Activated T-cell treated with anti-CD3 and anti-CD28 coated beads, Interleukin-2, amount 50 U/mL, for 4 hours (primary cell): ENCODE measurements around the gene SLC7A14. TPM values are rescaled to one million over a fixed set of nuclear protein-coding genes. Genes with fewer than 3 reads are reported as not detected.

ENCODE experiments used
- ATAC-seq, 2 donors: fragments of 200-7000 bp; cut with Tn5 transposase; one replicate each; pipeline ENCODE4 v1.10.0; 2021
- DNase-seq: peaks from one replicate; pipeline ENCODE4 v3.0.0-alpha.2; 2020
- H3K27me3 Mint-ChIP-seq: one replicate; pipeline ENCODE4 v1.8.0; 2021; ENCODE audit warnings: low read depth, mixed read lengths
- H3K36me3 Mint-ChIP-seq: one replicate; pipeline ENCODE4 v1.8.0; 2022; ENCODE audit warnings: mixed read lengths; ENCODE audit not compliant: insufficient read depth
- H3K4me1 Mint-ChIP-seq: one replicate; pipeline ENCODE4 v1.8.0; 2021; ENCODE audit warnings: low read depth, mixed read lengths
- H3K4me3 Mint-ChIP-seq: one replicate; pipeline ENCODE4 v1.8.0; 2021; ENCODE audit warnings: mild to moderate bottlenecking, moderate library complexity, mixed read lengths
- H3K9me3 Mint-ChIP-seq: one replicate; pipeline ENCODE4 v1.8.0; 2021; ENCODE audit warnings: mixed read lengths
- total RNA-seq, 3 donors: library from RNA; stranded (reverse); gene quantifications; one replicate each; pipeline ENCODE4 v1.2.1, GENCODE V29; 2021

SLC7A14 gene
- total RNA-seq, 3 donors from 2014 or later, result not detected

DNA sequence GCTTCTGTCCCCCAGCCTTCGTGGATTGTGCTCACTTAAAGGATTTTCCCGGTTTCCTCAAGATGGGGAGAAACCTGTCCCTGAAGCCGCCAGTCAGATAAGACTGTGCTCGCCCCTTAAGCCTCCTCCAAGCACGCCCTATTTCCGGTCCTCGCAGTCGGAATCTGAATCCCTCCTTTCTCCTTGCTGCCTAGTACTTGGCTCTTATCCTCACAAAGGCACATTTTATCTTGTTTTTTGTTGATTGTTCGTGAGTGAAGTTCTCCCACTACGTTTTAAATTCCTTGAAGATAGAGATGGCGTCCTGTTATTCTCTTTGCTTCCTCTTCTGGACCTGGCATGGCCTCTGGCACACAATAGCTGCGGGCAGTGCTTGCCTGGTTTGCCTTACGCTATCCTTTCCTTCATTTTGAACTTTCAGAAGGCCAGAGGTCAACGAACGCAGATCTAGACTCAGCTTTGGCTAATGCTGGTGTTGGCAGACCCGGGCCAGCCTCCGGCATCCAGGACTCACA is 165.5 kb downstream of the SLC7A14 start:
- no peak for ATAC-seq
- no peak for DNase-seq
- peak overlapping the region; percentile 33 for H3K4me3 Mint-ChIP-seq
- H3K9me3 Mint-ChIP-seq, result no peaks in the 10 kb centered on the region
- H3K36me3 Mint-ChIP-seq, result no peaks in the 10 kb centered on the region
- peaks cover 46% of the 10 kb centered on the region for H3K27me3 Mint-ChIP-seq
- H3K4me1 Mint-ChIP-seq, result peaks cover 19% of the 10 kb centered on the region

GRCh38 chr3:170419557-170420087 is 166.3 kb downstream of the SLC7A14 start:
- peak overlapping the region; percentile 21 for H3K4me3 Mint-ChIP-seq
- peaks cover 19% of the 10 kb centered on the region for H3K4me1 Mint-ChIP-seq
- H3K27me3 Mint-ChIP-seq, result peaks cover 46% of the 10 kb centered on the region
- DNase-seq (no peak), ATAC-seq (peak; percentile 42)
- H3K36me3 Mint-ChIP-seq, result no peaks in the 10 kb centered on the region
- no peaks in the 10 kb centered on the region for H3K9me3 Mint-ChIP-seq

- peaks cover 46% of the 10 kb centered on the region for H3K27me3 Mint-ChIP-seq
- H3K4me1 Mint-ChIP-seq, result peaks cover 19% of the 10 kb centered on the region
- peak within 1 kb of the TSS; percentile 81 for H3K4me3 Mint-ChIP-seq
- ATAC-seq (peak; percentile 30 to 44), DNase-seq (no peak)
- H3K36me3 Mint-ChIP-seq, result no peaks in the 10 kb centered on the region
- no peaks in the 10 kb centered on the region for H3K9me3 Mint-ChIP-seq
These were observed 167.2 kb downstream of the SLC7A14 start, which contains the start of gene CLDN11 for GRCh38 chr3:170418422-170419398. Gene CLDN11, plus strand, starts transcription at chr3:170418868. Its CDS starts 199 bp downstream, at chr3:170419067.

DNA sequence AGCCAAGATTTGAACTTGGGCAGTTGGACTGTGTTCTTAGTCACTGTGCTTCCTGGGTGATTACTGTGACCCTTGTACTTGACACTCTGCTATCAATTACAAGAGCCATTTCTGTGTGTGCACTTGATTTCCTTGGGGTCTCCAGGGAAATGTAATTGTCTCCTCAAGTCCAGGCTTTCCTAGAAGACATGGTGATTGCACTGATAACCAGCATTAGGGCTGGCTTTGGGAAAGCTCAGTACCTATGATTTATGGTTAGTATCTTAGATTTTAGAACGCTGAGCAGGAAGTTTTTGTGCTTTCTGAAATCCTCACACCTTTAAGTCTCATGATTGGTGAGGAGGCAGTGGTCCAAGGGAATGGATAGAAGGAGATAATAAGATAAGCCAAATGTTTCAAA is 168.8 kb downstream of the SLC7A14 start:
- no peak for ATAC-seq
- Mint-ChIP-seq H3K4me3 (no peak overlapping the region), H3K4me1 (peaks cover 19% of the 10 kb centered on the region), H3K27me3 (peaks cover 45% of the 10 kb centered on the region), H3K36me3 (no peaks in the 10 kb centered on the region), H3K9me3 (no peaks in the 10 kb centered on the region)
- no peak for DNase-seq

DNA sequence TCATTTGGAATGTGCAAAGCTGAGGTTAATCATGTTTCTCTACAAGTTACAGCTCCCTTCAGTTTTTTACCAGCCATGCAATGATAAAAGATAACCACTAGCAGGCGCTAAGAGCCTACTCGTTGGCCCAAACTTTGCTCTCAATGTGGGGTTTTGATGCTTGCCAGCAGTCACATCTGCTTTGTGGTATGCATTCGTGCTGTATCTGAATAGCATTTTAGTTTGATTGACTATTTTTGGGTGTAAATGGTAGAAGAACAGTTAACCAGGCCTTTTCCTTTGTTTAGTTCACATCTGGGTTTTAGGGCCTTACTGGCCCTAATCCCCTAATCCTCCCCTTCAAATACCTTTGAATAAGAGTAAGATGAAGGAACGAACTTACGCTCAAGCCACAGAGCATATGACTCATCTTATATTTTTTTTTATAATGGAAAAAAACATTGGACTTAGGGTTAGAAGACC is 171.6 kb downstream of the SLC7A14 start:
- peaks cover 10% of the 10 kb centered on the region for H3K4me1 Mint-ChIP-seq
- H3K27me3 Mint-ChIP-seq, result peaks cover 20% of the 10 kb centered on the region
- DNase-seq (peak; percentile 14), ATAC-seq (peak; percentile 50 to 56)
- H3K9me3 Mint-ChIP-seq, result no peaks in the 10 kb centered on the region
- H3K36me3 Mint-ChIP-seq, result no peaks in the 10 kb centered on the region
- H3K4me3 Mint-ChIP-seq, result no peak overlapping the region

GRCh38 chr3:170413291-170413690 is 172.6 kb downstream of the SLC7A14 start:
- no peaks in the 10 kb centered on the region for H3K9me3 Mint-ChIP-seq
- no peaks in the 10 kb centered on the region for H3K36me3 Mint-ChIP-seq
- no peak for ATAC-seq
- peaks cover 15% of the 10 kb centered on the region for H3K27me3 Mint-ChIP-seq
- no peak overlapping the region for H3K4me3 Mint-ChIP-seq
- H3K4me1 Mint-ChIP-seq, result peaks cover 4% of the 10 kb centered on the region
- no peak for DNase-seq

DNA sequence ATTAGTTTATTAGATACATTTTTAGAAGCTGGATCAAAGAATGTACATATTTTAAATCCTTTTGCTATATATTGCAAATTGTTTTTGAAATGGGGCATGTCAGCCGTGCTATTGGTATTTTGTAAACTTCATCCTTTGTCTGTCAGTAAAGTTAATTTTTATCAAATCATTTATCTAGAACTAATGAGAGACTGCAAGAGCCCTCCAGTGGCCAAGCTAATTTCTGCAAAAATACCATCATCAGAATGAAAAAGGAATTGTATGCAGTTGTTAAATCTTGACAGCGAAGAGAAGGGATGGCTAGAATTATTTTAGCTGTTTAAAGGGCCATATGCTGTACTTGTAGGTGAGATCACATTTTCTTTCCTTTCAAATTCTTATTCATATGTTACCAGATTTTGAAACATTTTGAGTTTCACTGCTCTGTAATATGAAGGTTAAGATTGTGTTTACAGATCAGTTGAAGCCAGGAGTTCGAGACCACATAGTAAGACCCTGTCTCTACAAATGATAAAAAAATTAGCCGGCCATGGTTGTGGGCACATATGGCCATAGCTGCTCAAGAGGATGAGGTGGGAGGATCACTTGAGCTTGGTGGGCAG is 175.3 kb downstream of the SLC7A14 start:
- Mint-ChIP-seq H3K36me3 (no peaks in the 10 kb centered on the region), H3K4me1 (no peaks in the 10 kb centered on the region), H3K4me3 (no peak overlapping the region), H3K9me3 (no peaks in the 10 kb centered on the region), H3K27me3 (no peaks in the 10 kb centered on the region)
- DNase-seq (no peak), ATAC-seq (no peak)

Other genes starting within 250 kb of the SLC7A14 start
- gene SKIL, start 228.4 kb downstream of the SLC7A14 start, total RNA-seq, result 10 to 100 TPM; 19.3 to 23.4 (median 20.0) TPM
- gene CLDN11, start 167.2 kb downstream of the SLC7A14 start, total RNA-seq, result under 1 TPM; 0.19 to 0.38 (median 0.32) TPM